ENCODE measurements around the gene SAP30BP. TPM values are rescaled to one million over a fixed set of nuclear protein-coding genes. Genes with fewer than 3 reads are reported as not detected.

SAP30BP gene
- total RNA-seq, 1 experiment from 2014 or later, result 149 TPM

DNA sequence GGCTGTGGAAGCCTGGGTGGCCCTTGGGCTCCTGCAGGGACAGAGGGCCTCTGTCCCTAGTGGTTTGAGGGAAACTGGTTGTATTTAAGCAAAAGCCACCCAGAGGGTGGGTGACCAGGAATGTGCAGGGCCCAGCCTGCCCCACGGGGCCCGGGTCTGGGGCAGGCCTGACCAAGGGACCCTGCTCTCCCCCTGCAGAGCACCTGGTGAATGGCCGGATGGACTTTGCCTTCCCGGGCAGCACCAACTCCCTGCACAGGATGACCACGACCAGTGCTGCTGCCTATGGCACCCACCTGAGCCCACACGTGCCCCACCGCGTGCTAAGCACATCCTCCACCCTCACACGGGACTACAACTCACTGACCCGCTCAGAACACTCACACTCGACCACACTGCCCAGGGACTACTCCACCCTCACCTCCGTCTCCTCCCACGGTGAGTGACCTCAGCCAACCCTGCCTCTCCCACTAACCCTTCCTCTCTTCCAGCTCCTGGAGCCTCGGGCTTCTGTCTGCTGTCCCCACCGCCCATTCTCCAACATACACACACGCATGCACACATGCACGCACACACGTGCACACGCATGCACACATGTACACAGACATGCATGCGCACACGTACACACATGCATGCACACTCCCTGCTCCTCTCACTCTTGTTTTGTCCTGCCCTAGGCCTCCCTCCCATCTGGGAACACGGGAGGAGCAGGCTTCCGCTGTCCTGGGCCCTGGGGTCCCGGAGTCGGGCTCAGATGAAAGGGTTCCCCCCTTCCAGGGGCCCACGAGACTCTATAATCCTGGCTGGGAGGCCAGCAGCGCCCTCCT is 87.5 kb downstream of the SAP30BP start:
- Histone ChIP-seq H3K4me2 (ENCODE audit: low read length) (no peak overlapping the region), H3K9ac (ENCODE audit: low read length) (no peak overlapping the region), H3K9me3 (ENCODE audit: control insufficient read depth in 1 of 2, insufficient read depth in 1 of 2, low read depth in 1 of 2, low read length in 2 of 2) (no peaks in the 10 kb centered on the region), H3K9me2 (ENCODE audit: insufficient read depth) (no peaks in the 10 kb centered on the region), H3K36me3 (ENCODE audit: control insufficient read depth in 1 of 2, insufficient read depth in 2 of 2, low read length in 2 of 2) (peaks cover 26 to 78% of the 10 kb centered on the region in 2 experiments), H3K27me3 (ENCODE audit: insufficient read depth, low read length) (no peaks in the 10 kb centered on the region), H3K4me1 (ENCODE audit: control insufficient read depth in 1 of 2, insufficient read depth in 2 of 2, low read length in 2 of 2) (peaks cover 0 to 6% of the 10 kb centered on the region in 2 experiments; a peak in 1 of 4 replicates), H2AFZ (ENCODE audit: low read depth, low read length, poor library complexity, severe bottlenecking) (no peak overlapping the region), H3K79me2 (ENCODE audit: insufficient read depth, low read length) (no peaks in the 10 kb centered on the region), H4K20me1 (ENCODE audit: insufficient read depth) (no peaks in the 10 kb centered on the region), H3K27ac (ENCODE audit: low read depth, low read length) (peak overlapping the region; percentile 26; the same call in 1 of the 2 replicates), H3K4me3 (replicated peaks in 1 of 2; ENCODE audit: low read depth in 1 of 2, low read length in 2 of 2) (no peak overlapping the region)
- CTCF ChIA-PET, result no interaction called here
- RAD21 ChIA-PET (ENCODE audit: low non-redundant PET in 1 of 2, low total read pairs in 2 of 2, uncharacterized antibody in 2 of 2, unreplicated experiment in 2 of 2), result no interaction called here
- TF ChIP-seq POLR2AphosphoS5 (IDR thresholded peaks at IDR 0.05; ENCODE audit: low read depth, low read length) (peak; percentile 32; the same call in 1 of the 2 replicates), JUND (IDR thresholded peaks at IDR 0.05) (no peak)
- DNase-seq (ENCODE audit: low read depth, low spot score), result no peak
- POLR2A ChIA-PET, result no interaction called here
- intact Hi-C loops (cut with micrococcal nuclease), result loop anchor here (10.0 kb wide), 1 partner anchor 330 kb away; no protein-coding TSS in a partner anchor
- no TSS peak for BruUV-seq (replicated peaks)
- no peak for ATAC-seq

DNA sequence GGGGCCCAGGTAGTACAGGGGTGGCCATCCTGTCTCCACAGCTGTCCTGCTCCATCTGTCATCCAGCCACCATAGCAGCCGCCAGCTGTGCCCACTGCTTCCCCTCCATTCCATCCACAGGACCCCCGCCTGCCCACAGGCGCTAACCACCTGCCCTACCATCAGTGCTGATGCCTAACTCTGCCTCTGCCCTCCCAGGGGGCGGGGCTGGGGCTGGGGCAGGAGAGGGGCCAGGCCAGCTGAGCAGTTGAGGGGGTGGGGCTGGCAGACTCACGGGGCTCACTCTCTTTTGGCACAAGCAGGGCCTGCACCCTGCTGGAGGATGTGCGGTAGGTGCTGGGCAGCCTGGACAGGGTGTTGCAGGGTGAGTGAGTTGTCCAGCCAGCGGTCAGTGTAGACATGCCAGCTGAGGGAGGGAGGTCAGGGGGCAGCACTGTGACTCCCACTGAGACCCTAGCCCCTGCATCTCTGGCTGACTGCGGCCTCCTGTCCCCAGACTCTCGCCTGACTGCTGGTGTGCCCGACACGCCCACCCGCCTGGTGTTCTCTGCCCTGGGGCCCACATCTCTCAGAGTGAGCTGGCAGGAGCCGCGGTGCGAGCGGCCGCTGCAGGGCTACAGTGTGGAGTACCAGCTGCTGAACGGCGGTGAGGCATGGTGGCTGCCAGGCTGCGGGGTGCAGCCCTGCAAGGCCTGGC is 88.2 kb downstream of the SAP30BP start:
- Histone ChIP-seq H3K36me3 (ENCODE audit: control insufficient read depth in 1 of 2, insufficient read depth in 2 of 2, low read length in 2 of 2) (peaks cover 20 to 73% of the 10 kb centered on the region in 2 experiments), H3K4me1 (ENCODE audit: control insufficient read depth in 1 of 2, insufficient read depth in 2 of 2, low read length in 2 of 2) (peaks cover 0 to 6% of the 10 kb centered on the region in 2 experiments; a peak in 1 of 4 replicates), H3K79me2 (ENCODE audit: insufficient read depth, low read length) (no peaks in the 10 kb centered on the region), H3K9ac (ENCODE audit: low read length) (no peak overlapping the region), H2AFZ (ENCODE audit: low read depth, low read length, poor library complexity, severe bottlenecking) (no peak overlapping the region), H3K27ac (ENCODE audit: low read depth, low read length) (no peak overlapping the region; the same call in 1 of the 2 replicates), H3K4me2 (ENCODE audit: low read length) (no peak overlapping the region), H3K9me2 (ENCODE audit: insufficient read depth) (no peaks in the 10 kb centered on the region), H3K9me3 (ENCODE audit: control insufficient read depth in 1 of 2, insufficient read depth in 1 of 2, low read depth in 1 of 2, low read length in 2 of 2) (no peaks in the 10 kb centered on the region), H4K20me1 (ENCODE audit: insufficient read depth) (no peaks in the 10 kb centered on the region), H3K4me3 (replicated peaks in 1 of 2; ENCODE audit: low read depth in 1 of 2, low read length in 2 of 2) (no peak overlapping the region), H3K27me3 (ENCODE audit: insufficient read depth, low read length) (no peaks in the 10 kb centered on the region)
- CTCF ChIA-PET, result interaction anchor here (1.0 kb wide), 1 partner anchor 154 kb away, joined by 3 read pairs; no protein-coding TSS in a partner anchor
- no TSS peak for BruUV-seq (replicated peaks)
- intact Hi-C loops (cut with micrococcal nuclease), result loop anchor here (10.0 kb wide), 1 partner anchor 331 kb away; no protein-coding TSS in a partner anchor
- no peak for DNase-seq (ENCODE audit: low read depth, low spot score)
- ATAC-seq, result peak; percentile 11
- POLR2A ChIA-PET, result no interaction called here
- RAD21 ChIA-PET (ENCODE audit: low non-redundant PET in 1 of 2, low total read pairs in 2 of 2, uncharacterized antibody in 2 of 2, unreplicated experiment in 2 of 2), result no interaction called here
- TF ChIP-seq POLR2AphosphoS5 (IDR thresholded peaks at IDR 0.05; ENCODE audit: low read depth, low read length), result peak; percentile 42
- TF ChIP-seq, protein P1, sequence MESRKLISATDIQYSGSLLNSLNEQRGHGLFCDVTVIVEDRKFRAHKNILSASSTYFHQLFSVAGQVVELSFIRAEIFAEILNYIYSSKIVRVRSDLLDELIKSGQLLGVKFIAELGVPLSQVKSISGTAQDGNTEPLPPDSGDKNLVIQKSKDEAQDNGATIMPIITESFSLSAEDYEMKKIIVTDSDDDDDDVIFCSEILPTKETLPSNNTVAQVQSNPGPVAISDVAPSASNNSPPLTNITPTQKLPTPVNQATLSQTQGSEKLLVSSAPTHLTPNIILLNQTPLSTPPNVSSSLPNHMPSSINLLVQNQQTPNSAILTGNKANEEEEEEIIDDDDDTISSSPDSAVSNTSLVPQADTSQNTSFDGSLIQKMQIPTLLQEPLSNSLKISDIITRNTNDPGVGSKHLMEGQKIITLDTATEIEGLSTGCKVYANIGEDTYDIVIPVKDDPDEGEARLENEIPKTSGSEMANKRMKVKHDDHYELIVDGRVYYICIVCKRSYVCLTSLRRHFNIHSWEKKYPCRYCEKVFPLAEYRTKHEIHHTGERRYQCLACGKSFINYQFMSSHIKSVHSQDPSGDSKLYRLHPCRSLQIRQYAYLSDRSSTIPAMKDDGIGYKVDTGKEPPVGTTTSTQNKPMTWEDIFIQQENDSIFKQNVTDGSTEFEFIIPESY (IDR thresholded peaks at IDR 0.05; ENCODE audit: extremely low read depth, insufficient replicate concordance, low read length), result no peak
